Neural cell (in vitro differentiated cells): ENCODE measurements around the gene ALDH7A1. TPM values are rescaled to one million over a fixed set of nuclear protein-coding genes. Genes with fewer than 3 reads are reported as not detected.

ENCODE experiments used
- H2AFZ ChIP-seq: fragments of 200-600, 300-800 bp; sonication (generic), shearing (Covaris generic); 2 replicates; pipeline ENCODE4 v1.6.0; 2014; ENCODE audit warnings: low read depth, mild to moderate bottlenecking, antibody characterized with exemption, low read length, moderate library complexity
- H3F3A ChIP-seq: fragments of 200-600 bp; shearing (Covaris generic); 2 replicates; pipeline ENCODE4 v1.6.1; 2016; ENCODE audit warnings: mild to moderate bottlenecking, moderate library complexity, mixed read lengths, antibody characterized with exemption, low read length; ENCODE audit not compliant: insufficient read depth, poor library complexity, severe bottlenecking
- H3K27ac ChIP-seq: fragments of 200-600, 300-800 bp; sonication (generic), shearing (Covaris generic); 2 replicates; pipeline ENCODE4 v1.5.1; 2014; ENCODE audit warnings: mild to moderate bottlenecking, low read length, moderate library complexity
- H3K27me3 ChIP-seq: fragments of 300-800, 200-600 bp; sonication (generic), shearing (Covaris generic); 2 replicates; pipeline ENCODE4 v1.6.0; 2014; ENCODE audit warnings: mild to moderate bottlenecking, low read depth, low read length, moderate library complexity; ENCODE audit not compliant: insufficient read depth
- H3K36me3 ChIP-seq: fragments of 300-800, 200-600 bp; sonication (generic), shearing (Covaris generic); 2 replicates; pipeline ENCODE4 v1.5.1; 2014; ENCODE audit warnings: mild to moderate bottlenecking, antibody characterized with exemption, low read length, moderate library complexity; ENCODE audit not compliant: insufficient read depth
- H3K4me2 ChIP-seq: fragments of 300-800, 200-600 bp; sonication (generic), shearing (Covaris generic); 2 replicates; pipeline ENCODE4 v1.6.0; 2014; ENCODE audit warnings: mild to moderate bottlenecking, low read length
- H3K4me3 ChIP-seq: fragments of 300-800, 200-600 bp; sonication (generic), shearing (Covaris generic); 2 replicates; pipeline ENCODE4 v1.5.1; 2014; ENCODE audit warnings: mild to moderate bottlenecking, low read length, moderate library complexity
- H3K79me2 ChIP-seq: fragments of 200-600 bp; shearing (Covaris generic); replicated peaks from 2 replicates; pipeline ENCODE4 v1.6.0; 2014; ENCODE audit warnings: mild to moderate bottlenecking, low read length, moderate library complexity; ENCODE audit not compliant: insufficient read depth
- H3K9ac ChIP-seq: fragments of 300-800, 200-600 bp; sonication (generic), shearing (Covaris generic); 2 replicates; pipeline ENCODE4 v1.6.1; 2016; ENCODE audit warnings: mild to moderate bottlenecking, low read length, mixed read lengths
- H3K9me2 ChIP-seq: fragments of 200-600 bp; shearing (Covaris generic); 2 replicates; pipeline ENCODE4 v1.6.1; 2016; ENCODE audit warnings: mild to moderate bottlenecking, low read length, mixed read lengths; ENCODE audit not compliant: insufficient read depth
- H3K9me3 ChIP-seq: fragments of 200-600, 300-800 bp; sonication (generic), shearing (Covaris generic); 2 replicates; pipeline ENCODE4 v1.6.1; 2016; ENCODE audit warnings: mild to moderate bottlenecking, mixed run types, low read length, moderate library complexity, mixed read lengths
- H4K20me1 ChIP-seq: fragments of 200-600 bp; shearing (Covaris generic); 2 replicates; pipeline ENCODE4 v1.6.1; 2016; ENCODE audit warnings: mild to moderate bottlenecking, mixed run types; ENCODE audit not compliant: insufficient read depth
- CTCF ChIP-seq: fragments of 450-650 bp; IDR thresholded peaks from 2 replicates; pipeline ENCODE4 v1.5.1; 2014; ENCODE audit warnings: antibody characterized with exemption, mild to moderate bottlenecking, moderate library complexity; ENCODE audit not compliant: poor library complexity, severe bottlenecking
- EP300 ChIP-seq: fragments of 450-650 bp; conservative IDR thresholded peaks from 2 replicates; pipeline ENCODE4 v1.6.1; 2014; ENCODE audit warnings: antibody characterized with exemption, mild to moderate bottlenecking, moderate library complexity; ENCODE audit not compliant: poor library complexity, severe bottlenecking
- EZH2 ChIP-seq: fragments of 200-600, 300-800 bp; shearing (Covaris generic), sonication (generic); IDR thresholded peaks from 2 replicates; pipeline ENCODE4 v1.6.1; 2014; ENCODE audit warnings: antibody characterized with exemption, low read length, borderline replicate concordance, mild to moderate bottlenecking; ENCODE audit not compliant: insufficient read depth, poor library complexity, severe bottlenecking
- MXI1 ChIP-seq: fragments of 450-650 bp; conservative IDR thresholded peaks from 2 replicates; pipeline ENCODE4 v1.6.1; 2014; ENCODE audit warnings: antibody characterized with exemption, mild to moderate bottlenecking; ENCODE audit not compliant: poor library complexity, severe bottlenecking
- POLR2AphosphoS5 ChIP-seq: IDR thresholded peaks from 2 replicates; pipeline ENCODE4 v1.6.1; 2012
- RAD21 ChIP-seq: fragments of 450-650 bp; conservative IDR thresholded peaks from 2 replicates; pipeline ENCODE4 v1.6.1; 2014; ENCODE audit warnings: antibody characterized with exemption, mild to moderate bottlenecking, moderate library complexity
- REST ChIP-seq: IDR thresholded peaks from 2 replicates; pipeline ENCODE4 v1.6.1; 2012; ENCODE audit warnings: borderline replicate concordance
- SMC3 ChIP-seq: fragments of 450-650 bp; conservative IDR thresholded peaks from 2 replicates; pipeline ENCODE4 v1.6.1; 2014; ENCODE audit warnings: antibody characterized with exemption, mild to moderate bottlenecking, moderate library complexity; ENCODE audit not compliant: poor library complexity
- TAF1 ChIP-seq: IDR thresholded peaks from 2 replicates; pipeline ENCODE4 v1.6.1; 2012; ENCODE audit warnings: low read depth
- polyA plus RNA-seq: library from polyadenylated mRNA; depleted of rRNA; stranded (reverse); fragments of >200 nt; gene quantifications from 2 replicates; pipeline ENCODE4 v1.2.3, GENCODE V29; 2014

The ALDH7A1 gene
- polyA plus RNA-seq, 1 donor from 2014 or later, result 23.4 TPM

GRCh38 chr5:126486332-126486731 is 108.7 kb downstream of the ALDH7A1 start:
- Histone ChIP-seq H3K79me2 (no peaks in the 10 kb centered on the region), H3F3A (no peaks in the 10 kb centered on the region), H3K36me3 (no peaks in the 10 kb centered on the region), H4K20me1 (no peaks in the 10 kb centered on the region), H3K4me2 (no peak overlapping the region), H3K27ac (no peak overlapping the region), H3K27me3 (no peaks in the 10 kb centered on the region), H3K9ac (no peak overlapping the region), H3K9me3 (no peaks in the 10 kb centered on the region), H3K4me3 (no peak overlapping the region), H3K9me2 (no peaks in the 10 kb centered on the region), H2AFZ (no peak overlapping the region)
- TF ChIP-seq EP300 (no peak), TAF1 (no peak), EZH2 (no peak), CTCF (no peak), MXI1 (no peak), SMC3 (no peak), RAD21 (no peak), POLR2AphosphoS5 (no peak), REST (no peak)

- H3K27ac ChIP-seq, result no peak overlapping the region
These were observed 110.8 kb downstream of the ALDH7A1 start for GRCh38 chr5:126484253-126484652.

More at GRCh38 chr5:126484253-126484652, 110.8 kb downstream of the ALDH7A1 start:
- no peak overlapping the region for H3K4me2 ChIP-seq
- no peak overlapping the region for H2AFZ ChIP-seq
- no peak overlapping the region for H3K4me3 ChIP-seq
- TF ChIP-seq MXI1 (no peak), SMC3 (no peak), EZH2 (no peak), EP300 (no peak), TAF1 (no peak), CTCF (no peak), REST (no peak), POLR2AphosphoS5 (no peak), RAD21 (no peak)
- H3F3A ChIP-seq, result no peaks in the 10 kb centered on the region
- H3K9me3 ChIP-seq, result no peaks in the 10 kb centered on the region
- no peaks in the 10 kb centered on the region for H3K27me3 ChIP-seq
- H3K79me2 ChIP-seq, result no peaks in the 10 kb centered on the region
- no peaks in the 10 kb centered on the region for H3K36me3 ChIP-seq
- H4K20me1 ChIP-seq, result no peaks in the 10 kb centered on the region
- H3K9ac ChIP-seq, result no peak overlapping the region
- H3K9me2 ChIP-seq, result no peaks in the 10 kb centered on the region
